ENCODE results near the gene PPFIA4.

GRCh38 chr1:202976633-202977032 lies 49.7 kb upstream of the PPFIA4 start:
- TF ChIP-seq CTCF (IDR thresholded peaks at IDR 0.05) (no peak), POLR2A (IDR thresholded peaks at IDR 0.05) (no peak)
